HG02798 (cell line): Measurements from ENCODE around the gene FYN.
A peak's percentile ranks its signal among the peaks of the same experiment; 100 is the strongest.

ENCODE experiments used
- ATAC-seq: cut with Tn5 transposase; IDR thresholded peaks from one replicate; pipeline ENCODE4 v1.9.1; 2021; ENCODE audit warnings: mild to moderate bottlenecking; ENCODE audit not compliant: unreplicated experiment, poor library complexity

Gene FYN

GRCh38 chr6:111776236-111777221, 96.7 kb downstream of the FYN start:
- no peak for ATAC-seq

DNA sequence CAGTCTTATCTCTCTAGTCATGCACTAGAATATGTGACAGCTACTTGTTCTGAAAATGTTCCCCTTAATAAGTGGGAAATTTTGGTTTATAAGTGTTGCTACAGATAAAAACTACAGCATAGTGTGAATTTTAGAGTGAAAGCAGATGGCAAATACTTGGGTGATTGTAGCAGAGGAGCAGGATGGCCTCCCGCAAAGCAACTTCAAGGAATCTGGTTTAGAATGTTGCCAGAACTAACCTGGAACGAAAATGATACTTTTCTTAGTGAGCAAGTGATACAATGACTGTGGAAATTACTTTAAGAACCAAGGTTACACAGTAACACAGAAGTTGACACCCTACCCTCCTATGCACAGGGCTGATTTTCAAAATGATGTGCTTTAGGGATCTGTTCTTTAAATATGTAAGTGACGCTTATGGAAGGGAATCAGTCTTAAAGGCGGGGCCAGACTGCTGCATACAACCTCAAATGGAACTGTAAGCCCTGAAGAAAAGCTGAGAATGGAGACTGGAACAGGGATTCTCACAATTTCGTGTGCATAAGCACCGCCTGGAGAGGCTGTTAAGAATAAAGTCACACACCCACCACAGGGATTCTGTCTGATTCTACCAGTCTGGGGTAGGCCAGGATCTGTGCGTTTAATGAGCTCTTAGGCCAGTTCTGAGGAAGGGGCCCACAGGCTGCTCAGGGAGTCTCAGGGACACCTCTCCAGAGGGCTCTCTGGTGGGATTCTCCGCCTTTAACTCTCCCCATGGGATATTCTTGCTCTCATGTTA, 97.9 kb downstream of the FYN start:
- no peak for ATAC-seq

GRCh38 chr6:111774346-111774703, 98.9 kb downstream of the FYN start:
- ATAC-seq, result no peak

- ATAC-seq, result no peak
Observed at GRCh38 chr6:111773501-111774345, 99.5 kb downstream of the FYN start.

DNA sequence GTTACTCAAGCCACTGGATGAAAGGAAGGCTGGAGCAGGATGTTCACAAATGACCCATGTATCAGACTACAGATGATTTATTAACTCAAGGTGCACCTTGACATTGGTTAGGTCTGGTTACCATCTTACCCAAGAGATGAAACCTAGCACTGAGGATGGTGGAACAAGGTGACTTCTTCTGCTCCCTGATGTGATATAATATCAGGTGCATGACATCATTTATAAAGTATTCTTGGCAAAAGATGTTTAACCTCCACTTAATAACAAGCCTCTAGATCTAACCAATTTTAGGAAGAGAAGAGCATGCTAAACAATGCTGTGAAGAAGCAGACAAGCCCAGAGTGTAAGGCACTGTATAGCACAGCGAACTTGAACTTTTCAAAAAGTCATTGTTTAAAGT, 100.9 kb downstream of the FYN start:
- ATAC-seq, result no peak

DNA sequence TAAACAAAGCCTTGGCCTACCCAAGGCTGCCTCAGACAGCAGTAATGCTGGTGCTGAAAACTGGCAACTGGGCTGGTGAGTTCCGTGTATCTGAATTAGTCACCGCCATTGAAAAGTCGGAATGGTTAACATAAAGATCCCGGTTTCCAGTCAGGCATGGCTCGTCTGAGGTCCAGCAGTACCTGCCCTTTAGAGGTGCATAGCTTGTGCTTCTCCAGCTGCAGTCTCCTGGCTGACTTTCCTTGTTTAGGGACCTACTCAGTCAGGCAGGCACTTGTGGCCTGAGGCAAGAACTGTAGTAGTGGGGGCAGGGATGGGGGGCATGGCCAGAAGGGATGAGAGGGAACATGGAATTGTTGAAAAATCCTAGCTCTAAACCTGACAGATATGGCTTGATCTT, 101.6 kb downstream of the FYN start:
- no peak for ATAC-seq

DNA sequence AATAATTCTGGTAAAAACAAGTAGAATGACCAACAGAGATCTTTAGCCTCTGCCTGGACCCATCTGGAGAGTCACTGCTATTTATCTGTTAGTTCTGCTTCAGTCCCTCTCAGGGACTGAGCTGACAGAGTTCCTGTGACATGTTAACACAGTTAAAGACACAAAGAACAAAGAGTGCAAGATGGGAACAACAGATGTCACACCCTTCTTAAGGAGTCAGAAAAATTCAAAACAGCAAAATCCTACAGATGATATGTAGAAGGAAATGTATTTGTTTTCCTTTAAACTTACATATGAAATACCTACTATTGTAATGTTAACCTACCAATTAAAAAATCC, 102.2 kb downstream of the FYN start:
- no peak for ATAC-seq

- ATAC-seq, result no peak
Observed at GRCh38 chr6:111770263-111771093, 102.8 kb downstream of the FYN start.

GRCh38 chr6:111769365-111770152, 103.7 kb downstream of the FYN start:
- no peak for ATAC-seq

GRCh38 chr6:111768431-111768770, 104.9 kb downstream of the FYN start:
- no peak for ATAC-seq

GRCh38 chr6:111767752-111768430, 105.4 kb downstream of the FYN start:
- ATAC-seq, result no peak

DNA sequence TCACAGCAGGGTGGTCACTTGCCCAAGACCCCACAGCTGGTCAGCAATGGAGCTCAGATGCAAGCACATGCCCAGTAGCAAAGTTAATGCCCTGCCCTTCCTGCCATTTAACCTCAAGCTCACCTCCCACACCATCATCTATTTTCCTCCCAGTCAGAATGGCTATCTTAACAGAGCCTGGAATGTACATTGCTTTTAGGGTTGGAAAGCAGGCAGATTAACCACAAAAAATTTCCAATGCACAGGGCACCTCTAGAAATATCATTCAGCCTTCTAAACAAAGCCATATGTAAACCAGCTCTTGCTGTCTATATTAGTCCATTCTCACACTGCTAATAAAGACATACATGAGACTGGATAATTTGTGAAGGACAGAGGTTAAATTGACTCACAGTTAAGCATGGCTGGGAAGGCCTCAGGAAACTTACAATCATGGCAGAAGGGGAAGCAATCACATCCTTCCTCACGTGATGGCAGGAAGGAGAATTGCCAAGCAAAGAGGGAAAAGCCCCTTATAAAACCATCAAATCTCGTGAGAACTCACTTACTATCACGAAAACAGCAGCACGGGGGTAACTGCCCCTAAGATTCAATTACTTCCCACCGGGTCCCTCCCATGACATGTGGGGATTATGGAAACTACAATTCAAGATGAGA, 106.9 kb downstream of the FYN start:
- no peak for ATAC-seq

DNA sequence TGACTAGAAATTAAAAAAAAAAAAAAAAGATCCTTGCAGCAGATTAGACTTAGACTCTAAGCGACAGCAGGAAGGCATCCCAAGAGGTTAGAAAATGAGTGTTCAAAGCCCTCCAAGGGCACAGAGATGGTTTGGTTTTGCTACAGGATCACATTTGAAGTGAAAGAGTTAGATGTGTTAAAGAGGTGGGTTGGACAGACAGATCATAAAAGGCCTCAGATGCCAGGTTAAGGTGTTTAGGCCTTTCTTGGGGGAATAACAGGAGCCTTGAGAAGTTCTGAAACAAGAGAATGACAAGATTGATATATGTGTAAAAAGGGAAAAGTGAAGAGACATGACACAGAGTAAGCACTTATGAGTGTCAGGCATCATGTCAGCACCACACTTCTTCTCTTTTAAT, 107.5 kb downstream of the FYN start:
- no peak for ATAC-seq

- ATAC-seq, result peak; percentile 82
Observed at GRCh38 chr6:111764238-111765175, 108.7 kb downstream of the FYN start.

GRCh38 chr6:111763381-111763780, 109.9 kb downstream of the FYN start:
- ATAC-seq, result no peak

GRCh38 chr6:111761783-111762312, 111.4 kb downstream of the FYN start:
- ATAC-seq, result peak; percentile 52

DNA sequence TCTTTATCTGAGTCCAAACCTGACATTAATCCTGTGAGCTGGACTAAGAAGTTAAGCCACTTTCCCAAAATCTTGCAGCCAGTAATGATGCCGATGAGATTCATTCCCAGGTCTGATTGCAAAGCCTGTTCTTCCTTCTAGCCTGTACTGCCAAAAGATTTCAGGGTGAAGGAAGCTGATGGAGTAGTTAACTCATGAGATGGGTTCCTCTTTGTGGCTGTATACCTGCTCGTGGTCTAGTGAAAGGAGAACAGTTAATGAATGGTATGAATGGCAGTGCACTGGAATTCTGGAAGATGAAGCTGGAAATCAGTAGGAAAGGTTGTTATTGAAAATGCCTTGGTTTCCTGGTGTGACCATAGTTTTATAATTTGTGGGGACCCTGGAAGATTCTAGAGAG, 112.0 kb downstream of the FYN start:
- ATAC-seq, result no peak
